ENCODE data around the gene HYDIN.
"Not testable (repeated sequence)": the region's sequence is repeated elsewhere in the genome, so short reads cannot be mapped to it uniquely, and the experiment has no call there.

Gene HYDIN

GRCh38 chr16:71143246-71143645 lies 87.3 kb downstream of the HYDIN start:
- H3K4me1 ChIP-seq (ENCODE audit: control insufficient read depth in 1 of 2, insufficient read depth in 2 of 2, low read length in 2 of 2); H2BK5ac ChIP-seq (ENCODE audit: low read depth, low read length, poor library complexity); DNase-seq; H3K23ac ChIP-seq (ENCODE audit: low read length); H3K9ac ChIP-seq (ENCODE audit: low read length); H3K4me2 ChIP-seq (ENCODE audit: low read length); H3K79me2 ChIP-seq (ENCODE audit: control insufficient read depth, insufficient read depth, low read length, poor library complexity); H4K8ac ChIP-seq (ENCODE audit: low read depth, low read length); H2AK5ac ChIP-seq (ENCODE audit: low read length); H3K18ac ChIP-seq (ENCODE audit: low read length); H3K79me1 ChIP-seq (ENCODE audit: low read length); H3K27me3 ChIP-seq (ENCODE audit: insufficient read depth, low read length); H3K4ac ChIP-seq (ENCODE audit: low read depth, low read length); H2BK120ac ChIP-seq (ENCODE audit: insufficient read depth, low read length, poor library complexity); H3K4me3 ChIP-seq (ENCODE audit: low read depth, low read length); H3K14ac ChIP-seq (ENCODE audit: low read length); H3K36me3 ChIP-seq (ENCODE audit: control insufficient read depth in 1 of 2, insufficient read depth in 2 of 2, low read length in 2 of 2); H2BK12ac ChIP-seq (ENCODE audit: low read length); H2AFZ ChIP-seq (ENCODE audit: insufficient read depth, low read length, poor library complexity); H3K9me3 ChIP-seq (ENCODE audit: insufficient read depth, low read depth, low read length); H4K12ac ChIP-seq (ENCODE audit: low read depth, low read length); H4K91ac ChIP-seq (ENCODE audit: low read depth, low read length); H3K27ac ChIP-seq (ENCODE audit: low read depth, low read length): not testable (repeated sequence)
- no CpG with 5 or more reads among the region's 2 CpGs for WGBS (ENCODE audit: extremely low coverage, insufficient coverage, insufficient read length)

DNA sequence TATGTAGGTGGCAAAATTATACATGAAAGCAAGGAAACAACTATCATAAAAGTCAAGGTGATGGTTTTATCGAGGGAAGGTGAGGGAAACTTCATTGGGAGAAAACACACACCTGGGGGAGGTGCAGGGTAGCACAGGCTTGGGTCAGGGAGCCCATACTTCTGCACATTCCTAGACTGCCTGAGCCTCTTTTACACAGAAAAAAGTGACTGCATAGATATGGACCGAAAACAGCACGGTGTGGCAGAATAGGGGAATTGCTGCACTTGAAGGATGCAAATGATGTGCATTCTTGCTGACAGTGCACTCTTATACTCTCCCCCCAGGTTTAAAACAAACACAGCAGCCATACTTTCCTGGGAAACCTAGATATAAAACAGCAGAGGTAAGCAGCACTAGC lies 120.0 kb downstream of the HYDIN start:
- H2BK5ac ChIP-seq (ENCODE audit: low read depth, low read length, poor library complexity), result not testable (repeated sequence)

DNA sequence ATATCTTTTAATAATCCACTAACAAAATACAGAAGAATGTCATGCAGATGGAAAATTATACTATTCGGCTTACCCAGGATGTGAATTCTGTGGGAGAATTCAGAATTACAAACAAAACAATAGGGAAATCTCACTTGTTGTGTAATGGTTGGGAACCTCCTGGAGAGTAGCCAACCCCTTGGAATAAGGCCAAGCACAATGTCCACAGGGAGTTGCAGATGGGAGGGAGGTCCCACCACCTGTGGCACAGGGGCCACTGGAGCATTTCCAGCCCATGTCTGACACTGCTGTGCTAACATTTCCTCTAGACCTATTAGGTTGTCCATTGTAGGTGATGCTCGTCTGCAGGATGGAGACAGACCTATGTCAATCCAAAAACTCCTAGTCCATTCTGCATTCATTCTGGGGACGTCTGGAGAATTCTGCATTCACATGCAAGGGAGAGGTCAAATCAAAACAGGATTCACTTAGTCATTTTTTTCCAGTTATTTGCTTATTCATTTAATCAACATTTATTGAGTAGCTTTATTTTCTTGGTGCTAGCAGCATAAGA lies 120.8 kb downstream of the HYDIN start:
- H3K79me2 ChIP-seq (ENCODE audit: control insufficient read depth, insufficient read depth, low read length, poor library complexity); H3K4ac ChIP-seq (ENCODE audit: low read depth, low read length); H3K79me1 ChIP-seq (ENCODE audit: low read length); H4K91ac ChIP-seq (ENCODE audit: low read depth, low read length); H3K4me3 ChIP-seq (ENCODE audit: low read depth, low read length); H3K4me2 ChIP-seq (ENCODE audit: low read length); H3K27ac ChIP-seq (ENCODE audit: low read depth, low read length); H2BK120ac ChIP-seq (ENCODE audit: insufficient read depth, low read length, poor library complexity); DNase-seq; H4K8ac ChIP-seq (ENCODE audit: low read depth, low read length); H2BK5ac ChIP-seq (ENCODE audit: low read depth, low read length, poor library complexity); H3K23ac ChIP-seq (ENCODE audit: low read length); H3K4me1 ChIP-seq (ENCODE audit: control insufficient read depth in 1 of 2, insufficient read depth in 2 of 2, low read length in 2 of 2); H2BK12ac ChIP-seq (ENCODE audit: low read length); H2AFZ ChIP-seq (ENCODE audit: insufficient read depth, low read length, poor library complexity); H3K27me3 ChIP-seq (ENCODE audit: insufficient read depth, low read length); H3K14ac ChIP-seq (ENCODE audit: low read length); H3K36me3 ChIP-seq (ENCODE audit: control insufficient read depth in 1 of 2, insufficient read depth in 2 of 2, low read length in 2 of 2); H3K18ac ChIP-seq (ENCODE audit: low read length); H4K12ac ChIP-seq (ENCODE audit: low read depth, low read length); H2AK5ac ChIP-seq (ENCODE audit: low read length); H3K9ac ChIP-seq (ENCODE audit: low read length); H3K9me3 ChIP-seq (ENCODE audit: insufficient read depth, low read depth, low read length): not testable (repeated sequence)
- no CpG with 5 or more reads among the region's 3 CpGs for WGBS (ENCODE audit: extremely low coverage, insufficient coverage, insufficient read length)

More for the DNA sequence above, 120.0 kb downstream of the HYDIN start:
- H3K27ac ChIP-seq (ENCODE audit: low read depth, low read length); H3K9me3 ChIP-seq (ENCODE audit: insufficient read depth, low read depth, low read length); H3K27me3 ChIP-seq (ENCODE audit: insufficient read depth, low read length); H3K79me2 ChIP-seq (ENCODE audit: control insufficient read depth, insufficient read depth, low read length, poor library complexity); DNase-seq; H3K18ac ChIP-seq (ENCODE audit: low read length); H3K36me3 ChIP-seq (ENCODE audit: control insufficient read depth in 1 of 2, insufficient read depth in 2 of 2, low read length in 2 of 2); H2BK12ac ChIP-seq (ENCODE audit: low read length); H4K91ac ChIP-seq (ENCODE audit: low read depth, low read length); H3K4ac ChIP-seq (ENCODE audit: low read depth, low read length); H4K8ac ChIP-seq (ENCODE audit: low read depth, low read length); H2BK120ac ChIP-seq (ENCODE audit: insufficient read depth, low read length, poor library complexity); H3K14ac ChIP-seq (ENCODE audit: low read length); H4K12ac ChIP-seq (ENCODE audit: low read depth, low read length); H2AK5ac ChIP-seq (ENCODE audit: low read length); H3K4me3 ChIP-seq (ENCODE audit: low read depth, low read length); H2AFZ ChIP-seq (ENCODE audit: insufficient read depth, low read length, poor library complexity); H3K9ac ChIP-seq (ENCODE audit: low read length); H3K4me2 ChIP-seq (ENCODE audit: low read length); H3K79me1 ChIP-seq (ENCODE audit: low read length); H3K23ac ChIP-seq (ENCODE audit: low read length); H3K4me1 ChIP-seq (ENCODE audit: control insufficient read depth in 1 of 2, insufficient read depth in 2 of 2, low read length in 2 of 2): not testable (repeated sequence)
- no CpG with 5 or more reads among the region's 3 CpGs for WGBS (ENCODE audit: extremely low coverage, insufficient coverage, insufficient read length)

GRCh38 chr16:71105881-71106280 lies 124.6 kb downstream of the HYDIN start:
- H3K4me2 ChIP-seq (ENCODE audit: low read length); H4K91ac ChIP-seq (ENCODE audit: low read depth, low read length); H3K18ac ChIP-seq (ENCODE audit: low read length); H3K4me1 ChIP-seq (ENCODE audit: control insufficient read depth in 1 of 2, insufficient read depth in 2 of 2, low read length in 2 of 2); H3K4me3 ChIP-seq (ENCODE audit: low read depth, low read length); H2BK120ac ChIP-seq (ENCODE audit: insufficient read depth, low read length, poor library complexity); H3K14ac ChIP-seq (ENCODE audit: low read length); H3K9ac ChIP-seq (ENCODE audit: low read length); H3K9me3 ChIP-seq (ENCODE audit: insufficient read depth, low read depth, low read length); H3K36me3 ChIP-seq (ENCODE audit: control insufficient read depth in 1 of 2, insufficient read depth in 2 of 2, low read length in 2 of 2); H3K79me2 ChIP-seq (ENCODE audit: control insufficient read depth, insufficient read depth, low read length, poor library complexity); DNase-seq; H3K27me3 ChIP-seq (ENCODE audit: insufficient read depth, low read length); H2BK12ac ChIP-seq (ENCODE audit: low read length); H4K12ac ChIP-seq (ENCODE audit: low read depth, low read length); H4K8ac ChIP-seq (ENCODE audit: low read depth, low read length); H3K23ac ChIP-seq (ENCODE audit: low read length); H2AK5ac ChIP-seq (ENCODE audit: low read length); H3K27ac ChIP-seq (ENCODE audit: low read depth, low read length); H3K79me1 ChIP-seq (ENCODE audit: low read length); H2AFZ ChIP-seq (ENCODE audit: insufficient read depth, low read length, poor library complexity); H3K4ac ChIP-seq (ENCODE audit: low read depth, low read length); H2BK5ac ChIP-seq (ENCODE audit: low read depth, low read length, poor library complexity): not testable (repeated sequence)
